ENCODE measurements around the gene TC2N. TPM values are rescaled to one million over a fixed set of nuclear protein-coding genes. Genes with fewer than 3 reads are reported as not detected.
A peak's percentile ranks its signal among the peaks of the same experiment; 100 is the strongest.

The TC2N gene
- 0.35 and 2.1 TPM in 2 replicates for total RNA-seq
- long read RNA-seq, partial matches to known transcripts, result 0 of 1 reads
- long read RNA-seq, other reads (novel, unspliced or antisense), result 1 of 1 reads

DNA sequence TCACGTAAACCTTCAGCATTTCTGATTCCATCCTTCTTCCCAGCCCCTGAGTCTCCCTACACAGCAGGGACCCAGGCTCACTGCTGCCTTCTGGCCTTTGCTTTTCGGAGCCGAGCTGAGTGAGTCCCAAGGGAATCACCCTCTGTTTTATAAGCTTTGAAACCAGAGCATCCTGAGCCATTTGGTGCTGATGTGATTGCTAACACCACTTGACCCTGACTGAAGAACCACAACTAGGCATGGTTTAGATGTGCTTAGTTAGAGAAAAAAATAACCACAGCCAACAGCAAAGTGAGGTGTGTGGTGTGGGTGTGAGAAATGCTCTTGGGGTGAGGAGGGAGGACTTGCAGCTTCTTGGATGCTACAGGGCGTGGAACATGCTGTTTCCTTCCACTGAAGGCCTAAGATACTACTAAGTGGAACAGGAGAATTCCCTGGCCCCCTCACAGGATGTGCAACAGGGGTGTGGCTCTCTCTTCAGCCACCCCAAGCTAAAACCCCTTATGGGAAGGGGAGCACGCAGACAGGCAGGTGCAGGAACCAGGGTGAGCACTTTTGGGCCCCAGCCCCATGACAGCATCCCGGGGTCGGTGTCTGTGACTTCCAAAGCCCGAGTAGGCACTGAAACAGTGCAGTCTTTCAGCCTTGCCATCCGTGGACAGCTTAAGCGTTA, at the start of gene TC2N:
TSS of gene TC2N (minus strand) at position 221 of the 673 bp plus-strand sequence. CDS start 53,767 bp downstream, outside the sequence.
- Mint-ChIP-seq H3K27ac (ENCODE audit: unreplicated experiment) (no peak within 1 kb of the TSS), H3K27me3 (ENCODE audit: unreplicated experiment) (no peaks in the 10 kb centered on the region), H3K4me3 (ENCODE audit: unreplicated experiment) (no peak within 1 kb of the TSS), H3K9me3 (ENCODE audit: unreplicated experiment) (no peaks in the 10 kb centered on the region), H3K36me3 (ENCODE audit: unreplicated experiment) (peaks cover 4% of the 10 kb centered on the region), H3K4me1 (ENCODE audit: unreplicated experiment) (peaks cover 37% of the 10 kb centered on the region)
- TF ChIP-seq, protein P1, sequence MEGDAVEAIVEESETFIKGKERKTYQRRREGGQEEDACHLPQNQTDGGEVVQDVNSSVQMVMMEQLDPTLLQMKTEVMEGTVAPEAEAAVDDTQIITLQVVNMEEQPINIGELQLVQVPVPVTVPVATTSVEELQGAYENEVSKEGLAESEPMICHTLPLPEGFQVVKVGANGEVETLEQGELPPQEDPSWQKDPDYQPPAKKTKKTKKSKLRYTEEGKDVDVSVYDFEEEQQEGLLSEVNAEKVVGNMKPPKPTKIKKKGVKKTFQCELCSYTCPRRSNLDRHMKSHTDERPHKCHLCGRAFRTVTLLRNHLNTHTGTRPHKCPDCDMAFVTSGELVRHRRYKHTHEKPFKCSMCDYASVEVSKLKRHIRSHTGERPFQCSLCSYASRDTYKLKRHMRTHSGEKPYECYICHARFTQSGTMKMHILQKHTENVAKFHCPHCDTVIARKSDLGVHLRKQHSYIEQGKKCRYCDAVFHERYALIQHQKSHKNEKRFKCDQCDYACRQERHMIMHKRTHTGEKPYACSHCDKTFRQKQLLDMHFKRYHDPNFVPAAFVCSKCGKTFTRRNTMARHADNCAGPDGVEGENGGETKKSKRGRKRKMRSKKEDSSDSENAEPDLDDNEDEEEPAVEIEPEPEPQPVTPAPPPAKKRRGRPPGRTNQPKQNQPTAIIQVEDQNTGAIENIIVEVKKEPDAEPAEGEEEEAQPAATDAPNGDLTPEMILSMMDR (IDR thresholded peaks at IDR 0.05), result no peak
- no peak for DNase-seq (ENCODE audit: extremely low spot score, unreplicated experiment)

DNA sequence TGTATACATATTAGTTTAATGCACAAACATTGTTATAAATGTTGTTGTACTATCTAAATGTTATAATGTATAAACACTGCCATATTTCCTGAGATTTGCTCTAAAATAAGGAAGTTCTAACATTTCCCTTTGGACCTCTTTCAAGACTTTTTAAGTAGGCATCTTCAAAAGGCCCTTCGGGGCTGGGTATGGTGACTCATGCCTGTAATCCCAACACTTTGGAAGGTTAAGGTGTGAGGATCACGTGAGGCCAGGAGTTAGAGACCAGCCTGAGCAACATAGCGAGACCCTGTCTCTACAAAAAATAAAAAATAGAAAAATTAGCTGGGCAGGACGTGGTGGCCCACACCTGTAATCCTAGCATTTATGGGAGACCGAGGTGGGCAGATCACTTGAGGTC, 44.7 kb upstream of the TC2N start:
- no peaks in the 10 kb centered on the region for H3K27me3 Mint-ChIP-seq (ENCODE audit: unreplicated experiment)
- H3K4me3 Mint-ChIP-seq (ENCODE audit: unreplicated experiment), result no peak overlapping the region
- peaks cover 3% of the 10 kb centered on the region for H3K9me3 Mint-ChIP-seq (ENCODE audit: unreplicated experiment)
- H3K27ac Mint-ChIP-seq (ENCODE audit: unreplicated experiment), result no peak overlapping the region
- H3K36me3 Mint-ChIP-seq (ENCODE audit: unreplicated experiment), result peaks cover 17% of the 10 kb centered on the region
- no peak for DNase-seq (ENCODE audit: extremely low spot score, unreplicated experiment)
- H3K4me1 Mint-ChIP-seq (ENCODE audit: unreplicated experiment), result peaks cover 4% of the 10 kb centered on the region
- TF ChIP-seq, protein P1 (IDR thresholded peaks at IDR 0.05), result no peak

DNA sequence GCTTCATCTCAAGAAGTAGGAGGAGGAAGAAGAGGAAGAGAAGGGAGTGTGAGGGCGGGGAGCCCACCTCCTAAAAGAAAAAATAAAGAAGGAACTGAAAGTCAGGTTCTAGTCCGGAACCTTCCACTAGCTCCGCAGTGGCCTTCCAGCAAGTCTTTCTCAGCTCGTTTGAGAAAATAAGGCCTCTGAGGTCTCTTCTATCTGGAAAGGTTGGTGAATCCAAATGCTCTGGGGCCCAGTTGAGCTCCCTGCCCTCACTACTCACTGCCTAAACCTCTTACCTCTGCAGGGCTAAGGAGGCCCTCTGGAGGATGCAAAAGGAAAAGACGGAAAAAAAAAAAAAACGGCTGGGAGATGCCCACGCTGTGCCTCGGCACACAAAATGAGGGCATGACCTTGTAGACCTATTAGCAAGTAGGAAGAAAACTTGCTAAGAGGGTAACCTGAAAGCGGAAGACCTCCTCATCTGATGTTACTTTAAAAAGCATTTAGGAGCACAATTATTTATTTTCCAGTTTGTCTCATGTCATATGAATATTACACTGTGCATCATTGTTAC, 44.2 kb upstream of the TC2N start:
- Mint-ChIP-seq H3K9me3 (ENCODE audit: unreplicated experiment) (peaks cover 3% of the 10 kb centered on the region), H3K36me3 (ENCODE audit: unreplicated experiment) (peaks cover 15% of the 10 kb centered on the region), H3K4me3 (ENCODE audit: unreplicated experiment) (no peak overlapping the region), H3K27me3 (ENCODE audit: unreplicated experiment) (no peaks in the 10 kb centered on the region), H3K27ac (ENCODE audit: unreplicated experiment) (no peak overlapping the region), H3K4me1 (ENCODE audit: unreplicated experiment) (peaks cover 4% of the 10 kb centered on the region)
- DNase-seq (ENCODE audit: extremely low spot score, unreplicated experiment), result no peak
- TF ChIP-seq, protein P1 (IDR thresholded peaks at IDR 0.05), result peak; percentile 62

DNA sequence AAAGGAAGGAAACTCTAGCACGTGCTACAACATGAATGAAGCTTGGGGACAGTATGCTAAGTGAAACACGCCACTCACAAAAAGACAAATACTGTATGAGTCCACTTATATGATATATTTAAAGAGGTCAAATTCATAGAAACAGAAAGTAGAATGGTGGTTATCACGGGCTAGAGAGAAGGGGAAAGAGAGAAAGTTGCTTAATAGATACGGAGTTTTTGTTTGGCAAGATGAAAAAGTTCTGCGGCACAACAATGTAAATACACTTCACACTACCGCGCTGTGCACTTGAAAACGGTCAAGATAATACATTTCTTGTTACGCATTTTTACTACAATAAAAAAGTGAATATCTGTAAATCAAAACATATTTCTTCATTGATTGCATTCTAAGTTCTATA, 42.9 kb upstream of the TC2N start:
- no peaks in the 10 kb centered on the region for H3K9me3 Mint-ChIP-seq (ENCODE audit: unreplicated experiment)
- no peaks in the 10 kb centered on the region for H3K27me3 Mint-ChIP-seq (ENCODE audit: unreplicated experiment)
- no peak overlapping the region for H3K4me3 Mint-ChIP-seq (ENCODE audit: unreplicated experiment)
- DNase-seq (ENCODE audit: extremely low spot score, unreplicated experiment), result no peak
- H3K36me3 Mint-ChIP-seq (ENCODE audit: unreplicated experiment), result peaks cover 11% of the 10 kb centered on the region
- TF ChIP-seq, protein P1 (IDR thresholded peaks at IDR 0.05), result no peak
- H3K27ac Mint-ChIP-seq (ENCODE audit: unreplicated experiment), result no peak overlapping the region
- peaks cover 4% of the 10 kb centered on the region for H3K4me1 Mint-ChIP-seq (ENCODE audit: unreplicated experiment)

DNA sequence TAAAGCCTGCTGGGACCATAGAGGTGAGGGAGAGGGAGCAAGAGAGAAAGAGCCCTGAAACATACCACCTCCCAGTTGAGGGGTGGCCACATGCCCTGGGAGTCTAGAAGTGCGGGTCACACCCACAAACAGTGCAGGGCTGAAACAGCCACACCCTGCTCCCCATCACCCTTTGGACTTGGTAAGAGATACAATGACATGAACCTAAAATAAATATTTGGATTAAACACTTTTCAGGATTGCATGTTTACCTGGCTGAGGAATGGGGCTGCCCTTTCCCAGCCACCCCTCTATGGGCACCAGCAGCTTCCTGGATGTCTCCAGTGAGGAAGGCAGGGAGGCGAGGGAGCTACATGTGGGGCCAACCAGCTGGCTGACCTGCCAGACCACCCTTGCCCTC, 39.0 kb upstream of the TC2N start:
- no peaks in the 10 kb centered on the region for H3K27me3 Mint-ChIP-seq (ENCODE audit: unreplicated experiment)
- TF ChIP-seq, protein P1 (IDR thresholded peaks at IDR 0.05), result no peak
- no peaks in the 10 kb centered on the region for H3K9me3 Mint-ChIP-seq (ENCODE audit: unreplicated experiment)
- H3K36me3 Mint-ChIP-seq (ENCODE audit: unreplicated experiment), result peaks cover 2% of the 10 kb centered on the region
- peaks cover 8% of the 10 kb centered on the region for H3K4me1 Mint-ChIP-seq (ENCODE audit: unreplicated experiment)
- no peak overlapping the region for H3K27ac Mint-ChIP-seq (ENCODE audit: unreplicated experiment)
- no peak for DNase-seq (ENCODE audit: extremely low spot score, unreplicated experiment)
- H3K4me3 Mint-ChIP-seq (ENCODE audit: unreplicated experiment), result no peak overlapping the region
